Measurements from ENCODE around the gene APLP2. TPM values are rescaled to one million over a fixed set of nuclear protein-coding genes. Genes with fewer than 3 reads are reported as not detected.

The APLP2 gene
- total RNA-seq, 3 donors from 2014 or later = 328 to 406 (median 400) TPM

DNA sequence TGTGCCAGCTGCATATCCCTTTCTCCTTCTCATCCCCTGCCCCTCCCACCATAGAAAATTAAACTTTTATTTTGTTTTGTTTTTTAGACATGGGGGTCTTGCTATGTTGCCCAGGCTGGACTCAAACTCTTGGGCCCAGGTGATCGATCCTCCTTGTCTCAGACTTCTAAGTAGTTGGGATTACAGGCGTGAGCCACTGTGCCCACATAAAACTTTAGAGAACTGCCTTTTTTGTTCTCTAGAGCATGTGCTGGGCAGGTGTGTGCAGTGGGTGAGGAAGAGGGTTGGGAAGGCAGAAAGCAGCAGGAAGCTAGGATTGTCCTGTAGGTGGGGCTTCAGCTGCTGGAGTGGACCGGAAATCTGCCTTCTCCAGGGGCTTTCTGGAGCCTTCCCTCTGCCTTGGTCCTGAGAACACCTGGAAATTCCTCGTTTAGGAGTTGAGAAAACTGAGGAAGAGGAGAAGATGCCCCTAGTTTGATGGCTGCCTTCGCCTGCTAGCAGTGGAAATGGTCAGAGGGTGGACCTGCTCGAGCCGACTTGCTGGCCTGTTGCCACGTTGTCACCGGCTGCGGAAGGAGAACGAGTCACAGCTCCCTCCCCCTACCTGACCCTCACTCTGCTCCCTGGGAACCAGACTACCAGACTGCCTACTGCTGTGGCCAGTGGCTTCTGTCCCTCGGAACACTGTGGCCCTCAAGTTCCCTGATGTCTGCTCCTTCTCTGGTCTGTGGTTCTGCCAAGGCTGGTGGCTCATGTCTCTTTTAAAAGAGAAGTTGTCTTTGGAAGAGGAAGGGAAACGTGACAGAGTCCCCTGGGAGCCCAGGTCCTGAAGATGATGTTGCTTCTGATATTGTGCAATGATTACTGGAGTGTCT lies 93.9 kb downstream of the APLP2 start:
- peak; percentile 45 for ATAC-seq
- no peaks in the 10 kb centered on the region for H3K36me3 ChIP-seq (ENCODE audit: low read depth)
- DNase-seq = peak in 1 of 3 donors; percentile 73
- TF ChIP-seq CTCF (IDR thresholded peaks at IDR 0.05) = no peak
- H3K9me3 ChIP-seq = no peaks in the 10 kb centered on the region
- intact Hi-C loops (cut with DNase I, micrococcal nuclease) = no loop called here
- H3K4me1 ChIP-seq (ENCODE audit: low read depth) = peaks cover 69% of the 10 kb centered on the region
- no peak overlapping the region for H3K4me3 ChIP-seq

- H3K4me1 ChIP-seq (ENCODE audit: low read depth) = peaks cover 74% of the 10 kb centered on the region
- no peaks in the 10 kb centered on the region for H3K9me3 ChIP-seq
- intact Hi-C loops (cut with DNase I, micrococcal nuclease) = no loop called here
- DNase-seq (no peak), ATAC-seq (no peak)
- TF ChIP-seq CTCF (IDR thresholded peaks at IDR 0.05) = no peak
- no peak overlapping the region for H3K4me3 ChIP-seq
- H3K36me3 ChIP-seq (ENCODE audit: low read depth) = no peaks in the 10 kb centered on the region
Measured at GRCh38 chr11:130164221-130164570, 94.5 kb downstream of the APLP2 start.

DNA sequence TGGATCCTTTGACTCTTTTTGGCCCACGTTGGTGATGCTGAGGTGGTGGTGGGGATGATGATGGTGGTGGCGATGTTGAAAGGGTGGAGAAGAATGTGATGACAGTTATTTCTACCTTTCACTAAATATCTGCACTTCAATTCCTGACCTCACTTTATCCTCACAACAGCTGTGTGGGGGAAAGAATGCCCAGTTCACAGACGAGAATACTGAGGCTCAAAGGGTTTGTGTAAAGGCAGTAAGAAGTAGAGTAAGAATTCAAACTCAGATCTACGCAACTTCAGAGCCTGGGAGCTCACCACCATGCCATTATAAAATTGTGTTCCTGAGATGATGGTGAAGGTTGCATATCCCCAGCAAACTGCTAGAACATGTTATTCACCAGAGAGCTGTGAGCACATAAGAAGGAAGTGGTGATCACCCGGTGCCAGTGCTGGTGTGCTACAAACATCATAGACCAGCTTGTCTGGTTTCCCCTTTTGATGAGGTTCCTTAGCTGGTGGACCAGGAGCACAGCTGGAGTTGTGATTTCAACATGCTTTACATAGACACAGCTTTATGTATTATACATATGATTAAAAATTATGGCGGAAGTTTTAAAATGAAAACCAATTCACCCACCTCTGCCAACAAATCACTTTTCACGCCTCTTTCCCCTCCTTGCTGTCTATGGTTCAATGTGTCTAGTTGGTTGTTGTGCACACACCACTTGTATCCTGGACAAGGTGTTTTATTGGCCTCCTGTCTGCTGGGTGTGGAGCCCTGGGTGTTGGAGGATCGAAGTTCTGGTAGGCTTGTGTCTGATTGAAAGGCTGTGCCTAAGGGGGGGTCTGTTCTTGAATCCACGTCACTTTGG lies 96.1 kb downstream of the APLP2 start:
- no peak for TF ChIP-seq CTCF (IDR thresholded peaks at IDR 0.05)
- DNase-seq (peak in 1 of 3 donors; percentile 41), ATAC-seq (peak; percentile 72)
- intact Hi-C loops (cut with DNase I, micrococcal nuclease) = no loop called here
- Histone ChIP-seq H3K4me3 (no peak overlapping the region), H3K36me3 (ENCODE audit: low read depth) (no peaks in the 10 kb centered on the region), H3K9me3 (no peaks in the 10 kb centered on the region), H3K4me1 (ENCODE audit: low read depth) (peaks cover 84% of the 10 kb centered on the region)

DNA sequence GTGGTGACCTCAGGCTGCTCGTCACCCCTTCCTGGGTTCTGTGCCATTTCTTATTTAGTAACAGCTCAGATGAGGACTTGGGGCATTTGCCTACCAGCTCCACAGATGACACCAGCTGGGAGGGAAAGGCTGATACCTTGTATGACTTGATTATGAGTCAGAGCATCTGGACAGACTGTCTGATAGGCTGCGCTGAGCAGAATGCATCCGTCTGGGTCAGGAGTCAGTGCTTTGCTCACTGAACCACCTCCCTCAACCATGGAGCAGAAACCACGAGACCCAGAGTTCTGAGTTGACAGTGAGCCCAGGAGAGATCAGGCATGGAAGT lies 96.7 kb downstream of the APLP2 start:
- Histone ChIP-seq H3K36me3 (ENCODE audit: low read depth) (no peaks in the 10 kb centered on the region), H3K4me3 (no peak overlapping the region), H3K4me1 (ENCODE audit: low read depth) (peaks cover 88% of the 10 kb centered on the region), H3K9me3 (no peaks in the 10 kb centered on the region)
- DNase-seq (peak in 2 of 3 donors; percentile 64 to 69), ATAC-seq (peak; percentile 75)
- intact Hi-C loops (cut with DNase I, micrococcal nuclease) = no loop called here
- no peak for TF ChIP-seq CTCF (IDR thresholded peaks at IDR 0.05)

- peaks cover 91% of the 10 kb centered on the region for H3K4me1 ChIP-seq (ENCODE audit: low read depth)
- TF ChIP-seq CTCF (IDR thresholded peaks at IDR 0.05) = no peak
Measured at GRCh38 chr11:130167146-130167545, 97.5 kb downstream of the APLP2 start.

More at GRCh38 chr11:130167146-130167545, 97.5 kb downstream of the APLP2 start:
- intact Hi-C loops (cut with DNase I, micrococcal nuclease) = no loop called here
- no peak for DNase-seq
- no peak for ATAC-seq
- Histone ChIP-seq H3K9me3 (no peaks in the 10 kb centered on the region), H3K4me3 (no peak overlapping the region), H3K36me3 (ENCODE audit: low read depth) (no peaks in the 10 kb centered on the region)
